Stimulated activated CD8-positive, alpha-beta memory T cell treated with anti-CD3 and anti-CD28 coated beads, Interleukin-12 subunit alpha, Interleukin-12 subunit beta, amount 100 ng/mL, for 24 hours (primary cell): ENCODE results near the gene JUP.

Source experiments
- DNase-seq: peaks from one replicate; pipeline ENCODE4 v3.0.0-alpha.2; 2020; ENCODE audit errors: extremely low read depth

JUP gene

GRCh38 chr17:41758601-41759000, 27.9 kb downstream of the JUP start:
- DNase-seq, result no peak

GRCh38 chr17:41754066-41754465, 32.4 kb downstream of the JUP start:
- DNase-seq, result no peak

GRCh38 chr17:41751288-41751687, 35.2 kb downstream of the JUP start:
- DNase-seq, result no peak

GRCh38 chr17:41750862-41751261, 35.6 kb downstream of the JUP start:
- no peak for DNase-seq

GRCh38 chr17:41748275-41748674, 38.2 kb downstream of the JUP start:
- no peak for DNase-seq

GRCh38 chr17:41741709-41742108, 44.8 kb downstream of the JUP start:
- no peak for DNase-seq

GRCh38 chr17:41740506-41740905, 46.0 kb downstream of the JUP start:
- no peak for DNase-seq

- DNase-seq, result no peak
These were observed 46.7 kb downstream of the JUP start for GRCh38 chr17:41739661-41740352.

- no peak for DNase-seq
These were observed 47.8 kb downstream of the JUP start for GRCh38 chr17:41738801-41739112.

GRCh38 chr17:41738077-41738800, 48.3 kb downstream of the JUP start:
- DNase-seq, result peak; percentile 41

GRCh38 chr17:41737680-41738023, 48.9 kb downstream of the JUP start:
- DNase-seq, result no peak

GRCh38 chr17:41736983-41737679, 49.4 kb downstream of the JUP start:
- no peak for DNase-seq

GRCh38 chr17:41735744-41736143, 50.8 kb downstream of the JUP start:
- no peak for DNase-seq

GRCh38 chr17:41734949-41735313, 51.6 kb downstream of the JUP start:
- no peak for DNase-seq

- no peak for DNase-seq
These were observed 52.2 kb downstream of the JUP start, which contains the start of gene HAP1 for GRCh38 chr17:41734139-41734948. Gene HAP1 (minus strand): TSS chr17:41734643. CDS start chr17:41734634, 9 bp downstream.

GRCh38 chr17:41733348-41734138, 53.0 kb downstream of the JUP start:
- no peak for DNase-seq

GRCh38 chr17:41731836-41732235, 54.7 kb downstream of the JUP start:
- no peak for DNase-seq

GRCh38 chr17:41730479-41730878, 56.0 kb downstream of the JUP start:
- DNase-seq, result no peak

GRCh38 chr17:41728056-41728455, 58.5 kb downstream of the JUP start:
- DNase-seq, result no peak

- no peak for DNase-seq
These were observed 61.4 kb downstream of the JUP start for GRCh38 chr17:41725134-41725533.

GRCh38 chr17:41724476-41725050, 61.9 kb downstream of the JUP start:
- no peak for DNase-seq
